HCT116 (cell line): Measurements from ENCODE around the gene PRODH. TPM values are rescaled to one million over a fixed set of nuclear protein-coding genes. Genes with fewer than 3 reads are reported as not detected.
"Not testable (repeated sequence)": the region's sequence is repeated elsewhere in the genome, so short reads cannot be mapped to it uniquely, and the experiment has no call there.

Source experiments
- ATAC-seq: fragments of 200-7000 bp; cut with Tn5 transposase; 2 replicates; pipeline ENCODE4 v1.9.1; 2020; ENCODE audit warnings: mild to moderate bottlenecking, moderate library complexity
- BruUV-seq: library from RNA; stranded (reverse); fragments of 400-500 nt; replicated peaks from 2 replicates; lab custom pipeline; 2021; lab: Mats Ljungman, UMichigan
- CTCF ChIA-PET: fragments of 300-600 bp; sonication (Branson Sonifier 250); formaldehyde crosslinking; loops from one replicate; lab custom pipeline; 2021; ENCODE audit warnings: antibody characterized with exemption; lab: Charles Lee
- POLR2A ChIA-PET: fragments of 300-600, 350-600 bp; sonication (Branson Sonifier 250); formaldehyde crosslinking; loops from one replicate; lab custom pipeline; 2021; ENCODE audit warnings: antibody characterized with exemption; lab: Charles Lee
- RAD21 ChIA-PET, 2 experiments: fragments of 300-600 bp; sonication (Branson Sonifier 250); formaldehyde crosslinking; loops; one replicate each; lab custom pipeline; 2023; ENCODE audit warnings: low total read pairs in 2 of 2; ENCODE audit not compliant: uncharacterized antibody in 2 of 2, unreplicated experiment in 2 of 2, low non-redundant PET in 1 of 2; lab: Charles Lee
- DNase-seq: peaks from one replicate; pipeline ENCODE4 v3.0.0-alpha.2; 2010; ENCODE audit warnings: low read depth, low spot score
- H2AFZ ChIP-seq: fragments of 200-600 bp; shearing (Covaris generic), sonication (generic); 2 replicates; pipeline ENCODE4 v1.6.1; 2017; ENCODE audit warnings: low read depth, mixed run types, mixed read lengths, antibody characterized with exemption, low read length; ENCODE audit not compliant: poor library complexity, severe bottlenecking
- H3K27ac ChIP-seq: 2 replicates; pipeline ENCODE4 v1.5.1; 2012; ENCODE audit warnings: low read depth, low read length
- H3K27me3 ChIP-seq: fragments of 200-600 bp; sonication (generic); 2 replicates; pipeline ENCODE4 v1.6.1; 2016; ENCODE audit warnings: mixed run types, low read length, mixed read lengths; ENCODE audit not compliant: insufficient read depth
- H3K36me3 ChIP-seq, 2 experiments: fragments of 200-500 bp in 1 of 2; fragments of 200-600 bp in 1 of 2; sonication (Bioruptor generic) in 1 of 2; sonication (generic) in 1 of 2; 2 replicates each; pipeline versions ENCODE4 v1.5.1 to v1.6.1; 2014 to 2016; ENCODE audit warnings: low read length in 2 of 2, inconsistent platforms in 1 of 2, mixed read lengths in 1 of 2, mixed run types in 1 of 2; ENCODE audit not compliant: insufficient read depth in 2 of 2, control insufficient read depth in 1 of 2
- H3K4me1 ChIP-seq, 2 experiments: fragments of 200-600 bp in 1 of 2; sonication (generic) in 1 of 2; 2 replicates each; pipeline versions ENCODE4 v1.5.1 to v1.6.1; 2012 to 2017; ENCODE audit warnings: low read length in 2 of 2, inconsistent platforms in 1 of 2, mild to moderate bottlenecking in 1 of 2, mixed read lengths in 1 of 2, mixed run types in 1 of 2, moderate library complexity in 1 of 2; ENCODE audit not compliant: insufficient read depth in 2 of 2, control insufficient read depth in 1 of 2
- H3K4me2 ChIP-seq: fragments of 200-600 bp; sonication (generic); 2 replicates; pipeline ENCODE4 v1.6.1; 2017; ENCODE audit warnings: mixed run types, low read length, mixed read lengths
- H3K4me3 ChIP-seq, 2 experiments: fragments of 200-600 bp in 1 of 2; sonication (generic) in 1 of 2; replicated peaks in 1 of 2; 2 replicates each; pipeline ENCODE4 v1.5.1; 2011 to 2016; ENCODE audit warnings: low read length in 2 of 2, control low read depth in 1 of 2, low read depth in 1 of 2, mild to moderate bottlenecking in 1 of 2, mixed read lengths in 1 of 2, mixed run types in 1 of 2
- H3K79me2 ChIP-seq: fragments of 200-600 bp; sonication (generic); 2 replicates; pipeline ENCODE4 v1.6.1; 2017; ENCODE audit warnings: mild to moderate bottlenecking, mixed run types, low read length, moderate library complexity, mixed read lengths; ENCODE audit not compliant: insufficient read depth
- H3K9ac ChIP-seq: fragments of 200-600 bp; sonication (generic); 2 replicates; pipeline ENCODE4 v1.6.1; 2016; ENCODE audit warnings: low read length, mixed read lengths
- H3K9me2 ChIP-seq: fragments of 200-600 bp; sonication (generic), shearing (Covaris generic); 2 replicates; pipeline ENCODE4 v1.6.1; 2017; ENCODE audit warnings: mixed run types, mild to moderate bottlenecking, moderate library complexity; ENCODE audit not compliant: insufficient read depth
- H3K9me3 ChIP-seq, 2 experiments: fragments of 200-500 bp in 1 of 2; fragments of 200-600 bp in 1 of 2; sonication (Bioruptor generic) in 1 of 2; sonication (generic) in 1 of 2; 2 replicates each; pipeline ENCODE4 v1.6.1; 2014 to 2017; ENCODE audit warnings: low read length in 2 of 2, mixed read lengths in 2 of 2, inconsistent platforms in 1 of 2, low read depth in 1 of 2, mild to moderate bottlenecking in 1 of 2, mixed run types in 1 of 2, moderate library complexity in 1 of 2; ENCODE audit not compliant: control insufficient read depth in 1 of 2, insufficient read depth in 1 of 2
- H4K20me1 ChIP-seq: fragments of 200-600 bp; sonication (generic), shearing (Covaris generic); 2 replicates; pipeline ENCODE4 v1.6.1; 2017; ENCODE audit warnings: mixed run types, mild to moderate bottlenecking, moderate library complexity; ENCODE audit not compliant: insufficient read depth
- SIN3A ChIP-seq: IDR thresholded peaks from 2 replicates; pipeline ENCODE4 v1.6.1; 2012; ENCODE audit warnings: low read depth
- intact Hi-C: fragments of 100-400 bp; cut with micrococcal nuclease; formaldehyde crosslinking; loops from 2 replicates; pipeline ENCODE4 v1.10.0; 2022
- total RNA-seq: library from RNA; stranded (reverse); gene quantifications from one replicate; pipeline ENCODE4 v1.2.1, GENCODE V29; 2021; ENCODE audit not compliant: unreplicated experiment
- TF ChIP-seq, protein P1 (sequence below): IDR thresholded peaks from 2 replicates; pipeline ENCODE4 v1.6.1; 2012

Gene PRODH
- total RNA-seq, 1 experiment from 2014 or later, result 3.2 TPM

DNA sequence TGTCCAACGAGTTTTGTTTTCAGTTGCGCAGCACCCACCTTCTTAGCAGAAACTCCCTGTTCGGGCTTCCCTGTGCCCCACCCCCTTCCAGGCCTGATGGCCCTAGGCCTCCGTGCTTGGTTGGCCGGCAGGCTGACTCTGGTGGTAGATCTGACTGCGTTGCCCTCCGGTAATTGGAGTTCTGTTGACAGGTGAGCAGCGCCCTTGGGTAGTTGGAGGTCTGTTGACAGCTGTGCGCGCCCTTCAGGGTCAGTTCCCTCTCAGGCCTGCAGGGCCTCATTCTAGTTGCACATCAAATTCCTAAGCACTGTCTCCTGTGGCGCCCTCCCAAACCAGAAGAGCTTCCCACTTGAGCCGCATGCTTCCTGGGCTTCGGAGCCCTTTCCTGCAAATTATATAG is 29.2 kb downstream of the PRODH start:
- Histone ChIP-seq H2AFZ (no peak overlapping the region), H3K9me3 (no peaks in the 10 kb centered on the region), H4K20me1 (no peaks in the 10 kb centered on the region), H3K9ac (no peak overlapping the region), H3K4me2 (no peak overlapping the region), H3K4me3 (no peak overlapping the region), H3K27me3 (no peaks in the 10 kb centered on the region), H3K9me2 (no peaks in the 10 kb centered on the region), H3K36me3 (no peaks in the 10 kb centered on the region), H3K4me1 (no peaks in the 10 kb centered on the region), H3K27ac (no peak overlapping the region), H3K79me2 (no peaks in the 10 kb centered on the region)
- no TSS peak for BruUV-seq
- ChIA-PET POLR2A (no interaction called here), RAD21 (no interaction called here), CTCF (interaction anchor here (1.4 to 1.5 kb wide), 2 partner anchors 22 to 30 kb away, joined by 3 read pairs; no protein-coding TSS in a partner anchor)
- DNase-seq, result no peak
- no peak for TF ChIP-seq SIN3A
- TF ChIP-seq, protein P1, sequence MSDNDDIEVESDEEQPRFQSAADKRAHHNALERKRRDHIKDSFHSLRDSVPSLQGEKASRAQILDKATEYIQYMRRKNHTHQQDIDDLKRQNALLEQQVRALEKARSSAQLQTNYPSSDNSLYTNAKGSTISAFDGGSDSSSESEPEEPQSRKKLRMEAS, result no peak
- intact Hi-C loops, result no loop called here
- ATAC-seq, result peak; percentile 46

DNA sequence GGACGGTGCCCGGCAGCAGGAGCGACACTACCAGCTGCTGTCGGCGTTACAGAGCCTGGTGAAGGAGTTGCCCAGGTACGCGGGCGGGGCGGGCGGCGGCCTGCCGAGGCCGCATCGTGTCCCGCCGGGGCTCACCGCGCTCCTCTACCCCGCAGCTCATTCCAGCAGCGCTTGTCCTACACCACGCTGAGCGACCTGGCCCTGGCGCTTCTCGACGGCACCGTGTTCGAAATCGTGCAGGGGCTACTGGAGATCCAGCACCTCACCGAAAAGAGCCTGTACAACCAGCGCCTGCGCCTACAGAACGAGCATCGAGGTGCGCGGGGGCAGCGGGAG is 29.7 kb downstream of the PRODH start:
- ChIA-PET CTCF (interaction anchor here (1.4 to 1.5 kb wide), 2 partner anchors 23 to 31 kb away, joined by 3 read pairs; no protein-coding TSS in a partner anchor), POLR2A (interaction anchor here (1.7 kb wide), 1 partner anchor 30 kb away, joined by 8 read pairs; the partner anchor contains the start of gene PRODH)
- TSS peak; percentile 67 for BruUV-seq
- H3K79me2 ChIP-seq, H3K36me3 ChIP-seq, H3K9me3 ChIP-seq, H3K4me2 ChIP-seq, H3K4me1 ChIP-seq, H3K9me2 ChIP-seq, H3K27ac ChIP-seq, intact Hi-C loops, H4K20me1 ChIP-seq, H2AFZ ChIP-seq, H3K4me3 ChIP-seq, H3K27me3 ChIP-seq, DNase-seq, H3K9ac ChIP-seq, RAD21 ChIA-PET: not testable (repeated sequence)
- peak; percentile 60 for ATAC-seq
